ENCODE results near the gene TLR5. TPM values are rescaled to one million over a fixed set of nuclear protein-coding genes. Genes with fewer than 3 reads are reported as not detected.

The TLR5 gene
- total and polyA plus RNA-seq, 2 of the 4 experiments (the other 2 are of a cell fraction): 0.09 to 0.18 TPM

DNA sequence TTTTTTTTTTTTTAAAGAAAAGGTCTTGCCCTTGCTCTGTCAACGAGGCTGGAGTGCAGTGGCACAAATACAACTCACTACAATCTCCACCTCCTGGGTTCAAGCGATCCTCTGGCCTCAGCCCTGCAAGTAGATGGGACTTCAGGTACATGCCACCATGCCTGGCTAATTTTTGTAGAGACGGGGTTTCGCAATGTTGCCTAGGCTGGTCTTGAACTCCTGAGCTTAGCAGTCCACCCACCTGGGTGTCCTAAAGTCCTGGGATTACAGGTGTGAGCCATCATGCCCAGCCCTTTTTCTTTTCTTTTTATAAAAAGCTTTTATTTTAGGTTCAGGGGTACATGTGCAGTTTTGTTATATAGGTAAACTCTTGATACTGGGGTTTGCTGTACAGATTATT is 47.2 kb downstream of the TLR5 start:
- no peaks in the 10 kb centered on the region for H3K4me1 ChIP-seq (ENCODE audit: control insufficient read depth, insufficient read depth, low read length)
- in situ Hi-C loops (cut with MboI; ENCODE audit: low sequenced_read_pairs) (no loop called here), dilution Hi-C loops (cut with HindIII; ENCODE audit: low sequenced_read_pairs, unreplicated experiment) (loop anchor here (25.0 kb wide), 1 partner anchor 309 kb away; no protein-coding TSS in a partner anchor), intact Hi-C loops (cut with micrococcal nuclease) (no loop called here)
- peak; percentile 61 for TF ChIP-seq CEBPB (IDR thresholded peaks at IDR 0.05; ENCODE audit: low read depth, low read length)
- no peak for TF ChIP-seq SMC3 (IDR thresholded peaks at IDR 0.05; ENCODE audit: low read depth, low read length)
- no peak overlapping the region for H3K4ac ChIP-seq (ENCODE audit: low read depth, low read length)
- no peak overlapping the region for H3K18ac ChIP-seq (ENCODE audit: low read depth, low read length)
- H3K79me1 ChIP-seq (ENCODE audit: low read depth in 1 of 2, low read length in 2 of 2): no peaks in the 10 kb centered on the region
- no peak overlapping the region for H3K23ac ChIP-seq (ENCODE audit: low read depth, low read length)
- no peak overlapping the region for H2AK5ac ChIP-seq (ENCODE audit: low read depth, low read length)
- no peak overlapping the region for H2BK5ac ChIP-seq (ENCODE audit: low read depth, low read length, poor library complexity, severe bottlenecking)
- POLR2A ChIA-PET (ENCODE audit: unreplicated experiment): no interaction called here
- no CpG with 5 or more reads among the region's 4 CpGs for WGBS, 2 experiments (ENCODE audit: extremely low coverage in 2 of 2, insufficient read length in 1 of 2)
- CTCF ChIA-PET: no interaction called here
- H4K8ac ChIP-seq (ENCODE audit: low read depth in 2 of 2, low read length in 2 of 2): no peak overlapping the region
- no peak overlapping the region for H3K14ac ChIP-seq (replicated peaks; ENCODE audit: low read depth, low read length)
- H2AK9ac ChIP-seq (replicated peaks; ENCODE audit: low read depth, low read length, poor library complexity): no peak overlapping the region
- no peak overlapping the region for H3K56ac ChIP-seq (ENCODE audit: extremely low read depth, insufficient read depth, low read length)
- H3K9ac ChIP-seq (ENCODE audit: low read depth, low read length): no peak overlapping the region
- no peaks in the 10 kb centered on the region for H4K20me1 ChIP-seq (ENCODE audit: insufficient read depth, low read length)
- no peak overlapping the region for H2BK20ac ChIP-seq (ENCODE audit: low read depth, low read length)
- no peak overlapping the region for H2BK120ac ChIP-seq (ENCODE audit: low read depth, low read length)
- BruUV-seq (replicated peaks): no TSS peak
- no peaks in the 10 kb centered on the region; the same call in 1 of the 2 replicates for H3K9me3 ChIP-seq (ENCODE audit: control insufficient read depth, insufficient read depth, low read length)
- DNase-seq (no peak), ATAC-seq (ENCODE audit: low read depth) (no peak)
- H3K9me1 ChIP-seq (ENCODE audit: insufficient read depth, low read length): no peaks in the 10 kb centered on the region
- H2AFZ ChIP-seq (replicated peaks; ENCODE audit: low read length, poor library complexity): no peak overlapping the region
- H3K4me3 ChIP-seq (ENCODE audit: insufficient read depth, low read depth, low read length): no peak overlapping the region
- H3K27ac ChIP-seq (ENCODE audit: insufficient read depth, low read length): no peak overlapping the region
- H3K27me3 ChIP-seq (ENCODE audit: control insufficient read depth, insufficient read depth, low read length): peaks cover 14% of the 10 kb centered on the region
- H4K5ac ChIP-seq (ENCODE audit: low read depth, low read length): no peak overlapping the region
- no peaks in the 10 kb centered on the region for H3K36me3 ChIP-seq (ENCODE audit: control insufficient read depth, insufficient read depth, low read length)
- no peak overlapping the region for H4K91ac ChIP-seq (ENCODE audit: insufficient read depth, low read depth, low read length)
- no peak overlapping the region for H3K4me2 ChIP-seq (ENCODE audit: low read depth, low read length)
- H2BK15ac ChIP-seq (ENCODE audit: low read depth, low read length): no peak overlapping the region
